Measurements from ENCODE around the gene ARHGAP10.

GRCh38 chr4:147809211-147809610 lies 77.3 kb downstream of the ARHGAP10 start:
- TF ChIP-seq, protein P1, sequence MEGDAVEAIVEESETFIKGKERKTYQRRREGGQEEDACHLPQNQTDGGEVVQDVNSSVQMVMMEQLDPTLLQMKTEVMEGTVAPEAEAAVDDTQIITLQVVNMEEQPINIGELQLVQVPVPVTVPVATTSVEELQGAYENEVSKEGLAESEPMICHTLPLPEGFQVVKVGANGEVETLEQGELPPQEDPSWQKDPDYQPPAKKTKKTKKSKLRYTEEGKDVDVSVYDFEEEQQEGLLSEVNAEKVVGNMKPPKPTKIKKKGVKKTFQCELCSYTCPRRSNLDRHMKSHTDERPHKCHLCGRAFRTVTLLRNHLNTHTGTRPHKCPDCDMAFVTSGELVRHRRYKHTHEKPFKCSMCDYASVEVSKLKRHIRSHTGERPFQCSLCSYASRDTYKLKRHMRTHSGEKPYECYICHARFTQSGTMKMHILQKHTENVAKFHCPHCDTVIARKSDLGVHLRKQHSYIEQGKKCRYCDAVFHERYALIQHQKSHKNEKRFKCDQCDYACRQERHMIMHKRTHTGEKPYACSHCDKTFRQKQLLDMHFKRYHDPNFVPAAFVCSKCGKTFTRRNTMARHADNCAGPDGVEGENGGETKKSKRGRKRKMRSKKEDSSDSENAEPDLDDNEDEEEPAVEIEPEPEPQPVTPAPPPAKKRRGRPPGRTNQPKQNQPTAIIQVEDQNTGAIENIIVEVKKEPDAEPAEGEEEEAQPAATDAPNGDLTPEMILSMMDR (IDR thresholded peaks at IDR 0.05): no peak
- no peak for TF ChIP-seq EZH2phosphoT487 (IDR thresholded peaks at IDR 0.05)

Measured in neural progenitor cell (in vitro differentiated cells).